Measurements from ENCODE around the gene WDR82.
A peak's percentile ranks its signal among the peaks of the same experiment; 100 is the strongest.

WDR82 gene

GRCh38 chr3:52236424-52236886 lies 42.0 kb downstream of the WDR82 start:
- DNase-seq = no peak

GRCh38 chr3:52234516-52235447 lies 43.7 kb downstream of the WDR82 start:
- DNase-seq = no peak

GRCh38 chr3:52233968-52234367 lies 44.5 kb downstream of the WDR82 start:
- no peak for DNase-seq

GRCh38 chr3:52233108-52233591 lies 45.3 kb downstream of the WDR82 start:
- no peak for DNase-seq

GRCh38 chr3:52232279-52233107 lies 46.0 kb downstream of the WDR82 start:
- DNase-seq = peak; percentile 55

GRCh38 chr3:52231502-52232278 lies 46.8 kb downstream of the WDR82 start:
- DNase-seq = peak; percentile 96

GRCh38 chr3:52230889-52231499 lies 47.5 kb downstream of the WDR82 start:
- DNase-seq = no peak

GRCh38 chr3:52230461-52230860 lies 48.0 kb downstream of the WDR82 start:
- DNase-seq = no peak

- DNase-seq = no peak
Measured at GRCh38 chr3:52229656-52230055, 48.8 kb downstream of the WDR82 start.

- DNase-seq = no peak
Measured at GRCh38 chr3:52228751-52229291, 49.6 kb downstream of the WDR82 start.

GRCh38 chr3:52228266-52228665 lies 50.2 kb downstream of the WDR82 start:
- DNase-seq = no peak

- no peak for DNase-seq
Measured at GRCh38 chr3:52227766-52228165, 50.7 kb downstream of the WDR82 start.

GRCh38 chr3:52227117-52227516 lies 51.3 kb downstream of the WDR82 start:
- no peak for DNase-seq

- no peak for DNase-seq
Measured at GRCh38 chr3:52226229-52226817, 52.1 kb downstream of the WDR82 start.

- peak; percentile 42 for DNase-seq
Measured at GRCh38 chr3:52225452-52226228, 52.8 kb downstream of the WDR82 start, which contains the start of gene TLR9. TLR9 (minus strand) TSS chr3:52225645; CDS start chr3:52225529, 116 bp downstream.

GRCh38 chr3:52223449-52224408 lies 54.7 kb downstream of the WDR82 start:
- DNase-seq = no peak

- DNase-seq = no peak
Measured at GRCh38 chr3:52222319-52223221, 55.9 kb downstream of the WDR82 start.

Measured in stimulated activated CD8-positive, alpha-beta memory T cell treated with anti-CD3 and anti-CD28 coated beads, Interleukin-4, amount 100 ng/mL, for 48 hours (primary cell).